A549 (cell line): ENCODE measurements around the gene SLIT3. TPM values are rescaled to one million over a fixed set of nuclear protein-coding genes. Genes with fewer than 3 reads are reported as not detected.

ENCODE experiments used
- ATAC-seq, 2 experiments: fragments of 200-7000 bp in 1 of 2; fragments of >200 bp in 1 of 2; cut with Nextera tagmentation in 1 of 2; cut with Tn5 transposase in 1 of 2; 3 replicates each; pipeline versions ENCODE4 v1.8.0 to v1.9.1; 2018 to 2020; ENCODE audit warnings: mild to moderate bottlenecking in 1 of 2, moderate library complexity in 1 of 2
- CTCF ChIA-PET: fragments of 300-600 bp; sonication (Branson Sonifier 250); formaldehyde crosslinking; extraction: SDS; loops from one replicate; lab custom pipeline; 2021; ENCODE audit warnings: antibody characterized with exemption, inconsistent platforms; lab: Yijun Ruan, JAX
- POLR2A ChIA-PET: fragments of 350-600 bp; formaldehyde crosslinking; extraction: SDS; loops from one replicate; lab custom pipeline; 2021; ENCODE audit warnings: antibody characterized with exemption, inconsistent platforms; lab: Yijun Ruan, JAX
- DNase-seq, 2 experiments: peaks; one replicate each; pipeline versions ENCODE4 v3.0.0 to v3.0.0-alpha.2; 2011 to 2016; ENCODE audit warnings: low read depth in 1 of 2, low spot score in 1 of 2
- FAIRE-seq: peaks from 2 replicates; lab custom pipeline; 2011; peaks lifted over from hg19 to GRCh38; lab: Jason Lieb, UNC
- H3K27ac ChIP-seq, 2 experiments: fragments of >200 bp; sonication (Bioruptor Twin); formaldehyde crosslinking; 3 replicates each; pipeline ENCODE4 v1.5.1; 2016 to 2017
- H3K4me1 ChIP-seq: fragments of >200 bp; sonication (Bioruptor Twin); formaldehyde crosslinking; 3 replicates; pipeline ENCODE4 v1.6.1; 2016
- H3K4me2 ChIP-seq: fragments of >200 bp; sonication (Bioruptor Twin); formaldehyde crosslinking; 3 replicates; pipeline ENCODE4 v1.6.1; 2016
- H3K4me3 ChIP-seq: fragments of >200 bp; sonication (Bioruptor Twin); formaldehyde crosslinking; 3 replicates; pipeline ENCODE4 v1.5.1; 2016
- H3K9me3 ChIP-seq: fragments of >200 bp; sonication (Bioruptor Twin); formaldehyde crosslinking; 3 replicates; pipeline ENCODE4 v1.6.1; 2016
- BHLHE40 ChIP-seq: IDR thresholded peaks from 2 replicates; pipeline ENCODE4 v1.6.1; 2012; ENCODE audit warnings: low read depth, low read length, inconsistent platforms
- CBX2 ChIP-seq: fragments of 200-600 bp; sonication (generic); IDR thresholded peaks from 2 replicates; pipeline ENCODE4 v1.6.1; 2016; ENCODE audit warnings: low read depth, mild to moderate bottlenecking, borderline replicate concordance
- CBX8 ChIP-seq: fragments of 200-600 bp; sonication (generic); IDR thresholded peaks from 2 replicates; pipeline ENCODE4 v1.6.1; 2016
- CHD2 ChIP-seq: fragments of 150-350 bp; IDR thresholded peaks from 2 replicates; pipeline ENCODE4 v1.6.1; 2014; ENCODE audit warnings: low read length; ENCODE audit not compliant: partially characterized antibody
- EHF ChIP-seq: fragments of 250-450 bp; sonication (Bioruptor Pico); IDR thresholded peaks from 2 replicates; pipeline ENCODE4 v1.5.0; 2020; ENCODE audit warnings: mild to moderate bottlenecking
- EHMT2 ChIP-seq: fragments of 200-600 bp; sonication (generic); IDR thresholded peaks from 2 replicates; pipeline ENCODE4 v1.6.1; 2016; ENCODE audit warnings: antibody characterized with exemption, low read depth, mild to moderate bottlenecking, moderate library complexity
- EP300 ChIP-seq, 2 experiments: fragments of >200 bp; sonication (Bioruptor Twin); formaldehyde crosslinking; IDR thresholded peaks; 2 replicates in 1 of 2; 3 replicates in 1 of 2; pipeline ENCODE4 v1.6.1; 2016 to 2017
- ESRRA ChIP-seq: fragments of 150-350 bp; IDR thresholded peaks from 2 replicates; pipeline ENCODE4 v1.6.1; 2014; ENCODE audit warnings: mild to moderate bottlenecking, low read length, borderline replicate concordance
- FOXS1 ChIP-seq: fragments of 250-450 bp; sonication (Bioruptor Pico); IDR thresholded peaks from 2 replicates; pipeline ENCODE4 v1.5.0; 2020; ENCODE audit warnings: mild to moderate bottlenecking, moderate library complexity
- GATA3 ChIP-seq: IDR thresholded peaks from 2 replicates; pipeline ENCODE4 v1.6.1; 2012; ENCODE audit warnings: borderline replicate concordance
- HEYL ChIP-seq: fragments of 250-450 bp; sonication (Bioruptor Pico); IDR thresholded peaks from 2 replicates; pipeline ENCODE4 v1.8.0; 2021; ENCODE audit warnings: mild to moderate bottlenecking, moderate library complexity
- HOXB5 ChIP-seq: fragments of 250-450 bp; sonication (Bioruptor Pico); IDR thresholded peaks from 2 replicates; pipeline ENCODE4 v1.5.0; 2020; ENCODE audit warnings: mild to moderate bottlenecking, moderate library complexity
- JUNB ChIP-seq: fragments of >200 bp; sonication (Bioruptor Twin); formaldehyde crosslinking; IDR thresholded peaks from 2 replicates; pipeline ENCODE4 v1.6.1; 2016
- KDM5A ChIP-seq: fragments of 200-600 bp; sonication (generic); IDR thresholded peaks from 2 replicates; pipeline ENCODE4 v1.6.1; 2016; ENCODE audit warnings: antibody characterized with exemption, mild to moderate bottlenecking
- NFE2L2 ChIP-seq: fragments of 150-350 bp; conservative IDR thresholded peaks from 2 replicates; pipeline ENCODE4 v1.6.1; 2014; ENCODE audit warnings: low read length
- NPAS2 ChIP-seq: fragments of 250-450 bp; sonication (Bioruptor Pico); IDR thresholded peaks from 2 replicates; pipeline ENCODE4 v1.8.0; 2022; ENCODE audit warnings: mild to moderate bottlenecking, moderate library complexity, borderline replicate concordance
- NR3C1 ChIP-seq: fragments of >200 bp; sonication (Bioruptor Twin); formaldehyde crosslinking; IDR thresholded peaks from 3 replicates; pipeline ENCODE4 v1.6.1; 2017
- PHF8 ChIP-seq: fragments of 200-600 bp; sonication (generic); IDR thresholded peaks from 2 replicates; pipeline ENCODE4 v1.6.1; 2016; ENCODE audit warnings: low read depth, mild to moderate bottlenecking, antibody characterized with exemption, moderate library complexity, borderline replicate concordance
- RARB ChIP-seq: fragments of 250-450 bp; sonication (Bioruptor Pico); IDR thresholded peaks from 2 replicates; pipeline ENCODE4 v1.8.0; 2021; ENCODE audit warnings: mild to moderate bottlenecking, moderate library complexity
- RFX5 ChIP-seq: fragments of 450-650 bp; IDR thresholded peaks from 2 replicates; pipeline ENCODE4 v1.7.1; 2014; ENCODE audit warnings: antibody characterized with exemption, mild to moderate bottlenecking, moderate library complexity
- SMC3 ChIP-seq: fragments of >200 bp; sonication (Bioruptor Twin); formaldehyde crosslinking; IDR thresholded peaks from 3 replicates; pipeline ENCODE4 v1.6.1; 2018; ENCODE audit warnings: inconsistent platforms
- ZNF302 ChIP-seq: fragments of 250-450 bp; sonication (Bioruptor Pico); IDR thresholded peaks from 2 replicates; pipeline ENCODE4 v1.9.0; 2021; ENCODE audit warnings: inconsistent platforms, mild to moderate bottlenecking, moderate library complexity
- ZSCAN20 ChIP-seq: fragments of 250-450 bp; sonication (Bioruptor Pico); IDR thresholded peaks from 2 replicates; pipeline ENCODE4 v1.8.0; 2022; ENCODE audit warnings: mild to moderate bottlenecking, moderate library complexity
- WGBS: methylation state at CpG from one replicate; pipeline ENCODE4 v1.1.6; 2017; ENCODE audit errors: missing lambda C conversion rate; 5-methylcytosine and 5-hydroxymethylcytosine counted together
- polyA plus RNA-seq, 4 experiments: library from polyadenylated mRNA; depleted of rRNA in 3 of 4; stranded (reverse); fragments of >200 nt; fragmentation: RNase III in 1 of 4; extraction: RNeasy Plus Mini Kit Qiagen cat#74134 plus additional on column Dnase treatment in 1 of 4; gene quantifications; 2 replicates in 3 of 4; 3 replicates in 1 of 4; pipeline ENCODE4 v1.2.3, GENCODE V29; 2011 to 2017
- TF ChIP-seq, protein P1 (sequence below): IDR thresholded peaks from 2 replicates; pipeline ENCODE4 v1.6.1; 2012; ENCODE audit warnings: low read depth, borderline replicate concordance
- TF ChIP-seq, protein P2 (sequence below): IDR thresholded peaks from 2 replicates; pipeline ENCODE4 v1.6.1; 2012
- TF ChIP-seq, protein P3 (sequence below): IDR thresholded peaks from 2 replicates; pipeline ENCODE4 v1.6.1; 2012
- TF ChIP-seq, protein P4 (sequence below): fragments of 200-600 bp; sonication (generic); IDR thresholded peaks from 2 replicates; pipeline ENCODE4 v1.6.1; 2016; ENCODE audit warnings: antibody characterized with exemption, mild to moderate bottlenecking, moderate library complexity
- TF ChIP-seq, protein P5 (sequence below): fragments of 250-450 bp; sonication (Bioruptor Pico); IDR thresholded peaks from 2 replicates; pipeline ENCODE4 v1.5.0; 2020; ENCODE audit warnings: low read depth, mild to moderate bottlenecking, moderate library complexity
- TF ChIP-seq, protein P6 (sequence below): fragments of 150-350 bp; IDR thresholded peaks from 2 replicates; pipeline ENCODE4 v1.6.1; 2014; ENCODE audit warnings: low read depth, mild to moderate bottlenecking, low read length

SLIT3 gene
- polyA plus RNA-seq, 2 of the 4 experiments (the other 2 are of a cell fraction), result 12.7 to 22.9 TPM

DNA sequence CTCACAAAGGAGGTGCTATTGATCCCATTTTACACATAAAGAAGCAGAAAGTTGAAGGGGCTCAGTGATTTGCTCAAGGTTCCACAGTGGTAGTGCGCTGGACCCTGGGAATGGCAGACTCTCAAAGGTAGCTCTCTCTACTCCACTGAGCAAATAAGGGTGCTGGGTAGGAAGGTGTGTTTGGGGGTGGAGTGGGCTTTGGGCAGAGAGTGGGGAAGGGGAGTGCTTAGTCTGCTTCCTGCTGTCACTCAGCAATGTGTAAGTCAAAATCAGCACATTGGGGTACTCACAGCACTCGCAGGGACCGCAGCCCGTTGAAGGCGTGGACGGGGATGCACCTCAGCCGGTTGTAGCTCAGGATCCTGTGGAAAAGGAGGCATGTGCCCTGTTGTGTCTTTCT is 579.0 kb downstream of the SLIT3 start:
- ATAC-seq (no peak), DNase-seq (no peak), FAIRE-seq (no peak)
- 92% methylated on average over 7 of the region's 7 CpGs for WGBS
- no peaks in the 10 kb centered on the region for H3K4me1 ChIP-seq
- no peak overlapping the region for H3K4me2 ChIP-seq
- POLR2A ChIA-PET, result no interaction called here
- H3K4me3 ChIP-seq, result no peak overlapping the region
- H3K27ac ChIP-seq, result no peak overlapping the region
- TF ChIP-seq NR3C1 (no peak), ZNF302 (CRISPR knock-in tag) (no peak), RFX5 (no peak), EHF (CRISPR knock-in tag) (no peak), ZSCAN20 (no peak), EHMT2 (no peak), ESRRA (no peak), JUNB (no peak), HOXB5 (no peak), SMC3 (no peak), PHF8 (no peak), GATA3 (no peak), KDM5A (no peak), CBX8 (no peak), NPAS2 (CRISPR knock-in tag) (no peak)
- TF ChIP-seq, protein P1, sequence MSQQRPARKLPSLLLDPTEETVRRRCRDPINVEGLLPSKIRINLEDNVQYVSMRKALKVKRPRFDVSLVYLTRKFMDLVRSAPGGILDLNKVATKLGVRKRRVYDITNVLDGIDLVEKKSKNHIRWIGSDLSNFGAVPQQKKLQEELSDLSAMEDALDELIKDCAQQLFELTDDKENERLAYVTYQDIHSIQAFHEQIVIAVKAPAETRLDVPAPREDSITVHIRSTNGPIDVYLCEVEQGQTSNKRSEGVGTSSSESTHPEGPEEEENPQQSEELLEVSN, result no peak
- TF ChIP-seq, protein P2, sequence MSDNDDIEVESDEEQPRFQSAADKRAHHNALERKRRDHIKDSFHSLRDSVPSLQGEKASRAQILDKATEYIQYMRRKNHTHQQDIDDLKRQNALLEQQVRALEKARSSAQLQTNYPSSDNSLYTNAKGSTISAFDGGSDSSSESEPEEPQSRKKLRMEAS, result no peak
- TF ChIP-seq, protein P3, sequence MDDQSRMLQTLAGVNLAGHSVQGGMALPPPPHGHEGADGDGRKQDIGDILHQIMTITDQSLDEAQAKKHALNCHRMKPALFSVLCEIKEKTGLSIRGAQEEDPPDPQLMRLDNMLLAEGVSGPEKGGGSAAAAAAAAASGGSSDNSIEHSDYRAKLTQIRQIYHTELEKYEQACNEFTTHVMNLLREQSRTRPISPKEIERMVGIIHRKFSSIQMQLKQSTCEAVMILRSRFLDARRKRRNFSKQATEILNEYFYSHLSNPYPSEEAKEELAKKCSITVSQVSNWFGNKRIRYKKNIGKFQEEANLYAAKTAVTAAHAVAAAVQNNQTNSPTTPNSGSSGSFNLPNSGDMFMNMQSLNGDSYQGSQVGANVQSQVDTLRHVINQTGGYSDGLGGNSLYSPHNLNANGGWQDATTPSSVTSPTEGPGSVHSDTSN, result no peak
- TF ChIP-seq, protein P4, sequence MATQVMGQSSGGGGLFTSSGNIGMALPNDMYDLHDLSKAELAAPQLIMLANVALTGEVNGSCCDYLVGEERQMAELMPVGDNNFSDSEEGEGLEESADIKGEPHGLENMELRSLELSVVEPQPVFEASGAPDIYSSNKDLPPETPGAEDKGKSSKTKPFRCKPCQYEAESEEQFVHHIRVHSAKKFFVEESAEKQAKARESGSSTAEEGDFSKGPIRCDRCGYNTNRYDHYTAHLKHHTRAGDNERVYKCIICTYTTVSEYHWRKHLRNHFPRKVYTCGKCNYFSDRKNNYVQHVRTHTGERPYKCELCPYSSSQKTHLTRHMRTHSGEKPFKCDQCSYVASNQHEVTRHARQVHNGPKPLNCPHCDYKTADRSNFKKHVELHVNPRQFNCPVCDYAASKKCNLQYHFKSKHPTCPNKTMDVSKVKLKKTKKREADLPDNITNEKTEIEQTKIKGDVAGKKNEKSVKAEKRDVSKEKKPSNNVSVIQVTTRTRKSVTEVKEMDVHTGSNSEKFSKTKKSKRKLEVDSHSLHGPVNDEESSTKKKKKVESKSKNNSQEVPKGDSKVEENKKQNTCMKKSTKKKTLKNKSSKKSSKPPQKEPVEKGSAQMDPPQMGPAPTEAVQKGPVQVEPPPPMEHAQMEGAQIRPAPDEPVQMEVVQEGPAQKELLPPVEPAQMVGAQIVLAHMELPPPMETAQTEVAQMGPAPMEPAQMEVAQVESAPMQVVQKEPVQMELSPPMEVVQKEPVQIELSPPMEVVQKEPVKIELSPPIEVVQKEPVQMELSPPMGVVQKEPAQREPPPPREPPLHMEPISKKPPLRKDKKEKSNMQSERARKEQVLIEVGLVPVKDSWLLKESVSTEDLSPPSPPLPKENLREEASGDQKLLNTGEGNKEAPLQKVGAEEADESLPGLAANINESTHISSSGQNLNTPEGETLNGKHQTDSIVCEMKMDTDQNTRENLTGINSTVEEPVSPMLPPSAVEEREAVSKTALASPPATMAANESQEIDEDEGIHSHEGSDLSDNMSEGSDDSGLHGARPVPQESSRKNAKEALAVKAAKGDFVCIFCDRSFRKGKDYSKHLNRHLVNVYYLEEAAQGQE, result no peak
- CTCF ChIA-PET, result interaction anchor here (0.9 kb wide), 1 partner anchor 16 kb away, joined by 3 read pairs; no protein-coding TSS in a partner anchor
- no peaks in the 10 kb centered on the region for H3K9me3 ChIP-seq

DNA sequence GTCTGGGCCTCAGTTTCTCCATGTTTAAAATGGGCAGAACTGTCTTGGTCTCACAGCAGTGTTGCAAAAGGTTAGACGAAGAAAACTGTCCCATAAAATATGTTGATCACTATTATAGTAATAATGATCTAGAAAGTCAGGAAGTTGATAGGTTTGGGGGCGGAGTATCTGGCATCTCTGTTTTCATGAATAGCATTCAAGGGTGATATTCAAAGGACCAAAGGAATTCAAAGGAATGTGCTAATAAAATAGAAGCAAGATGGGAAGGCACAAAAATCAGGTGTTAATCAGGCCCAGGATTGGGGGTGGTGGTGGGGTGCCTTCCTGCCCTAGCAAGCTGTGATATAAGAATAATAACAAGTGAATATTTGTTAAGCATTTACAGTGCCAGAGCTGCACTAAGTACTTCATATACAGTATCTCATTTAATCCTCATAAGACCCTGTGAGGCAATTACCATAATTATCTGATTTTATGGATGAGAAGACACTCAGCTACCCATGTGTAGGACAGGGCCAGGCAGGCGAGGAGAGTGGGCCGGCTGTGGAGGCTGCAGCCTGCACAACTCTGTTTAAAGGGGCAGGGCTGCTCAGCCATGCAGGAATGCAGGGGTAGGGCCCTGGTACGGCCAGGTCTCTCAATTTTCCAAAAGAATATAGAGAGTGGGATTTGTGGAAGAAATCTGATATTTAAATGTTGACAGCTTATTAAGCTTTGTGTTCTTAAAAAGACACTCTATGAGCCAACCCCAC is 579.8 kb downstream of the SLIT3 start:
- TF ChIP-seq EP300 (IDR thresholded peaks at IDR 0.05) (no peak), CHD2 (no peak), ESRRA (no peak), PHF8 (no peak), NFE2L2 (no peak), EHF (CRISPR knock-in tag) (no peak), GATA3 (no peak), HEYL (no peak), BHLHE40 (no peak), CBX2 (no peak), RARB (no peak), FOXS1 (CRISPR knock-in tag) (no peak)
- TF ChIP-seq, protein P5, sequence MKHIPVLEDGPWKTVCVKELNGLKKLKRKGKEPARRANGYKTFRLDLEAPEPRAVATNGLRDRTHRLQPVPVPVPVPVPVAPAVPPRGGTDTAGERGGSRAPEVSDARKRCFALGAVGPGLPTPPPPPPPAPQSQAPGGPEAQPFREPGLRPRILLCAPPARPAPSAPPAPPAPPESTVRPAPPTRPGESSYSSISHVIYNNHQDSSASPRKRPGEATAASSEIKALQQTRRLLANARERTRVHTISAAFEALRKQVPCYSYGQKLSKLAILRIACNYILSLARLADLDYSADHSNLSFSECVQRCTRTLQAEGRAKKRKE, result no peak
- TF ChIP-seq, protein P6, sequence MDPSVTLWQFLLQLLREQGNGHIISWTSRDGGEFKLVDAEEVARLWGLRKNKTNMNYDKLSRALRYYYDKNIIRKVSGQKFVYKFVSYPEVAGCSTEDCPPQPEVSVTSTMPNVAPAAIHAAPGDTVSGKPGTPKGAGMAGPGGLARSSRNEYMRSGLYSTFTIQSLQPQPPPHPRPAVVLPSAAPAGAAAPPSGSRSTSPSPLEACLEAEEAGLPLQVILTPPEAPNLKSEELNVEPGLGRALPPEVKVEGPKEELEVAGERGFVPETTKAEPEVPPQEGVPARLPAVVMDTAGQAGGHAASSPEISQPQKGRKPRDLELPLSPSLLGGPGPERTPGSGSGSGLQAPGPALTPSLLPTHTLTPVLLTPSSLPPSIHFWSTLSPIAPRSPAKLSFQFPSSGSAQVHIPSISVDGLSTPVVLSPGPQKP, result no peak
- ChIA-PET CTCF (interaction anchor here (0.9 kb wide), 1 partner anchor 15 kb away, joined by 3 read pairs; no protein-coding TSS in a partner anchor), POLR2A (no interaction called here)
- Histone ChIP-seq H3K4me3 (no peak overlapping the region), H3K27ac (no peak overlapping the region), H3K4me2 (no peak overlapping the region), H3K9me3 (no peaks in the 10 kb centered on the region), H3K4me1 (no peaks in the 10 kb centered on the region)
- ATAC-seq, result no peak
- 84% methylated on average over 5 of the region's 5 CpGs for WGBS
- no peak for DNase-seq
- FAIRE-seq, result no peak
